OCI-LY7 (cell line): ENCODE data around the gene ANK3. TPM values are rescaled to one million over a fixed set of nuclear protein-coding genes. Genes with fewer than 3 reads are reported as not detected.

Experiments
- BruUV-seq: library from RNA; stranded (reverse); fragments of 400-500 nt; replicated peaks from 2 replicates; lab custom pipeline; 2021; lab: Mats Ljungman, UMichigan
- CTCF ChIA-PET: fragments of 300-600 bp; sonication (Branson Sonifier 250); formaldehyde crosslinking; loops from one replicate; lab custom pipeline; 2022; ENCODE audit warnings: antibody characterized with exemption; ENCODE audit not compliant: unreplicated experiment; lab: Charles Lee
- POLR2A ChIA-PET: fragments of 300-600 bp; sonication (Branson Sonifier 250); formaldehyde crosslinking; loops from one replicate; lab custom pipeline; 2022; ENCODE audit warnings: antibody characterized with exemption; lab: Charles Lee
- DNase-seq: peaks from one replicate; pipeline ENCODE4 v3.0.0-alpha.2; 2015; ENCODE audit warnings: low spot score
- H2AFZ ChIP-seq: fragments of 200-600 bp; sonication (generic), shearing (Covaris generic); 2 replicates; pipeline ENCODE4 v1.6.1; 2014; ENCODE audit warnings: mild to moderate bottlenecking, antibody characterized with exemption, low read length, moderate library complexity
- H3K27ac ChIP-seq: fragments of 200-600 bp; sonication (generic); 2 replicates; pipeline ENCODE4 v1.5.1; 2014; ENCODE audit warnings: mixed run types, low read depth, mild to moderate bottlenecking, moderate library complexity, low read length, inconsistent platforms; ENCODE audit not compliant: poor library complexity, severe bottlenecking
- H3K36me3 ChIP-seq: fragments of 200-600 bp; sonication (generic); 2 replicates; pipeline ENCODE4 v1.6.1; 2014; ENCODE audit warnings: mild to moderate bottlenecking, antibody characterized with exemption, low read length, moderate library complexity, mixed read lengths; ENCODE audit not compliant: insufficient read depth
- H3K4me1 ChIP-seq: fragments of 200-600 bp; sonication (generic); 2 replicates; pipeline ENCODE4 v1.5.1; 2014; ENCODE audit warnings: mild to moderate bottlenecking, low read length; ENCODE audit not compliant: insufficient read depth, poor library complexity, severe bottlenecking
- H3K4me2 ChIP-seq: fragments of 200-600 bp; sonication (generic); 2 replicates; pipeline ENCODE4 v1.6.1; 2014; ENCODE audit warnings: mild to moderate bottlenecking, low read length
- H3K4me3 ChIP-seq: fragments of 200-600 bp; sonication (generic); 2 replicates; pipeline ENCODE4 v1.5.1; 2014; ENCODE audit warnings: mild to moderate bottlenecking, low read depth, low read length; ENCODE audit not compliant: poor library complexity, severe bottlenecking
- H3K79me2 ChIP-seq: fragments of 200-600 bp; sonication (generic); 2 replicates; pipeline ENCODE4 v1.6.1; 2016; ENCODE audit warnings: low read depth, mild to moderate bottlenecking, low read length, moderate library complexity, mixed read lengths; ENCODE audit not compliant: insufficient read depth
- H3K9me2 ChIP-seq: fragments of 200-600 bp; sonication (generic); 2 replicates; pipeline ENCODE4 v1.6.1; 2016; ENCODE audit warnings: mild to moderate bottlenecking, low read length, mixed read lengths; ENCODE audit not compliant: insufficient read depth
- H3K9me3 ChIP-seq: fragments of 200-600 bp; sonication (generic); 2 replicates; pipeline ENCODE4 v1.6.1; 2014; ENCODE audit warnings: mild to moderate bottlenecking, mixed run types, low read length, mixed read lengths
- H4K20me1 ChIP-seq: fragments of 200-600 bp; sonication (generic); 2 replicates; pipeline ENCODE4 v1.6.1; 2014; ENCODE audit warnings: mild to moderate bottlenecking, antibody characterized with exemption, low read length, moderate library complexity, mixed read lengths; ENCODE audit not compliant: insufficient read depth
- CTCF ChIP-seq: fragments of 200-600 bp; sonication (generic); conservative IDR thresholded peaks from 2 replicates; pipeline ENCODE4 v1.5.1; 2014; ENCODE audit warnings: mild to moderate bottlenecking, antibody characterized with exemption, low read length, moderate library complexity, mixed read lengths
- EZH2phosphoT487 ChIP-seq: fragments of 200-600 bp; sonication (generic); IDR thresholded peaks from 2 replicates; pipeline ENCODE4 v1.6.1; 2018; ENCODE audit warnings: low read depth, borderline replicate concordance, mild to moderate bottlenecking, mixed run types, antibody characterized with exemption, low read length, moderate library complexity, mixed read lengths
- intact Hi-C: fragments of 100-400 bp; cut with micrococcal nuclease; formaldehyde crosslinking; loops from one replicate; pipeline ENCODE4 v1.10.0; 2022; ENCODE audit not compliant: unreplicated experiment
- total RNA-seq, 2 experiments: library from RNA; depleted of rRNA in 1 of 2; stranded (reverse); fragments of >200 nt in 1 of 2; shearing (Covaris generic) in 1 of 2; gene quantifications; 2 replicates each; pipeline ENCODE4 v1.2.3, GENCODE V29; 2014 to 2022

ANK3 gene
- total RNA-seq, 2 experiments from 2014 or later, result 0.13 to 0.49 TPM

GRCh38 chr10:60016794-60017193 lies 372.9 kb downstream of the ANK3 start:
- ChIA-PET POLR2A (no interaction called here), CTCF (no interaction called here)
- Histone ChIP-seq H3K79me2 (no peaks in the 10 kb centered on the region), H2AFZ (no peak overlapping the region), H3K27ac (no peak overlapping the region), H3K4me3 (no peak overlapping the region), H4K20me1 (no peaks in the 10 kb centered on the region), H3K4me1 (no peaks in the 10 kb centered on the region), H3K9me3 (no peaks in the 10 kb centered on the region), H3K36me3 (no peaks in the 10 kb centered on the region), H3K9me2 (no peaks in the 10 kb centered on the region), H3K4me2 (no peak overlapping the region)
- intact Hi-C loops, result no loop called here
- BruUV-seq, result no TSS peak
- no peak for DNase-seq
- TF ChIP-seq CTCF (no peak), EZH2phosphoT487 (no peak)

- no peaks in the 10 kb centered on the region for H4K20me1 ChIP-seq
- H3K79me2 ChIP-seq, result no peaks in the 10 kb centered on the region
- ChIA-PET POLR2A (interaction anchor here (0.8 kb wide), 1 partner anchor 113 kb away, joined by 4 read pairs; no protein-coding TSS in a partner anchor), CTCF (no interaction called here)
- no peak overlapping the region for H3K4me2 ChIP-seq
- no peaks in the 10 kb centered on the region for H3K9me2 ChIP-seq
- H3K4me1 ChIP-seq, result no peaks in the 10 kb centered on the region
- TF ChIP-seq EZH2phosphoT487 (no peak), CTCF (no peak)
- no peak overlapping the region for H3K4me3 ChIP-seq
- intact Hi-C loops, result no loop called here
- H2AFZ ChIP-seq, result no peak overlapping the region
- no peak for DNase-seq
- no TSS peak for BruUV-seq
- no peaks in the 10 kb centered on the region for H3K9me3 ChIP-seq
- H3K36me3 ChIP-seq, result no peaks in the 10 kb centered on the region
- H3K27ac ChIP-seq, result no peak overlapping the region
Measured at GRCh38 chr10:60009710-60010383, 379.8 kb downstream of the ANK3 start.

- BruUV-seq, result no TSS peak
- TF ChIP-seq EZH2phosphoT487, result no peak
- TF ChIP-seq CTCF, result no peak
- Histone ChIP-seq H3K4me2 (no peak overlapping the region), H3K9me2 (no peaks in the 10 kb centered on the region), H2AFZ (no peak overlapping the region), H3K36me3 (no peaks in the 10 kb centered on the region), H3K27ac (no peak overlapping the region), H3K4me3 (no peak overlapping the region), H3K4me1 (no peaks in the 10 kb centered on the region), H4K20me1 (no peaks in the 10 kb centered on the region), H3K79me2 (no peaks in the 10 kb centered on the region), H3K9me3 (no peaks in the 10 kb centered on the region)
- DNase-seq, result no peak
- intact Hi-C loops, result no loop called here
- POLR2A ChIA-PET, result no interaction called here
- CTCF ChIA-PET, result no interaction called here
Measured at GRCh38 chr10:60009276-60009675, 380.4 kb downstream of the ANK3 start.
